Measurements from ENCODE around the gene DEAF1.
"Not testable (repeated sequence)": the region's sequence is repeated elsewhere in the genome, so short reads cannot be mapped to it uniquely, and the experiment has no call there.

Gene DEAF1

DNA sequence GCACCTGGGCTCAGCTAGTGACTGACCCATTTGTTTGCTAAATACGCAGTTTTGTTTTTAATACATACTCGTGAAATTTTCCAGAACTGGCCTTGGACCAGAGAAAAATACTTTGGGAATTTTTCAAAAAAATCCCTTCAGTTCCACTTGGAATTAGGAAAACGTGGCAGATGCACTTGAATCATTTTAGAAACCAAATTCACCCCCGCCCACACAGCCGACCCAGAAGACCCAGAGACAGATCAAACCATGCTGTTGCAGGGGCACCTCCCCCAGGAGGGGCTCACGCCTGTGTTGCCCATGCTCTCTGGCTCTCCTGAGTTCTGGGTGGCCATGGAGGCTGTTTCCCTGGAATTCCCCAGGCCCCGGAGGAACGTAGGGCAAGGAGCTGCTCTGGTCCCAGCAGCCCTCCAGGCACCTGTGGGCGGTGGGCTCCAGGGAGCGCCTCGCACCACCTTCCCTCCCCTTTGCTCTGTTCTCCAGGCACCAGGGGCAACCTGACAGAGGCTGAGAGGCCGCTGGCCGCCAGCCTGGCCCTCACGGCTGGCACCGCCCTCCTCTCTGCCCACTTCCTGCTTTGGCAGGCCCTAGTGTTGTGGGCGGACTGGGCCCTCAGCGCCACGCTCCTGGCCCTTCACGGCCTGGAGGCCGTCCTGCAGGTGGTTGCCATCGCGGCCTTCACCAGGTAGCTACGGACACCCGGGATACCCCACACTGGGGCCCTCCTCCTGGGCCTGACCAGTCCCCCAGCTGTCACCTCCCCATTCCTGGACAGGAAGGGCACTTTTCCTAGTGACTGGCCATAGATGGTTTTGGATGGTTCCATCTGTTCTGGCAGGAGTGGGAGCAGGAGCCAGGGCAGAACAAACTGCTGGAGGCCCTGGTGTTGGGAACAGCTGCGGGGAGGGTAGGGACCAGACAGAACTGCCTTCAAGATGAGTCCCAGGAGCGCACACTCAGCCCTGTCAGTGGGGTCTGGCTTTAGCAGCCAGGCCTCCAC lies 7.7 kb upstream of the DEAF1 start:
- in situ Hi-C loops (cut with HindIII; ENCODE audit: low sequenced_read_pairs) = no loop called here

DNA sequence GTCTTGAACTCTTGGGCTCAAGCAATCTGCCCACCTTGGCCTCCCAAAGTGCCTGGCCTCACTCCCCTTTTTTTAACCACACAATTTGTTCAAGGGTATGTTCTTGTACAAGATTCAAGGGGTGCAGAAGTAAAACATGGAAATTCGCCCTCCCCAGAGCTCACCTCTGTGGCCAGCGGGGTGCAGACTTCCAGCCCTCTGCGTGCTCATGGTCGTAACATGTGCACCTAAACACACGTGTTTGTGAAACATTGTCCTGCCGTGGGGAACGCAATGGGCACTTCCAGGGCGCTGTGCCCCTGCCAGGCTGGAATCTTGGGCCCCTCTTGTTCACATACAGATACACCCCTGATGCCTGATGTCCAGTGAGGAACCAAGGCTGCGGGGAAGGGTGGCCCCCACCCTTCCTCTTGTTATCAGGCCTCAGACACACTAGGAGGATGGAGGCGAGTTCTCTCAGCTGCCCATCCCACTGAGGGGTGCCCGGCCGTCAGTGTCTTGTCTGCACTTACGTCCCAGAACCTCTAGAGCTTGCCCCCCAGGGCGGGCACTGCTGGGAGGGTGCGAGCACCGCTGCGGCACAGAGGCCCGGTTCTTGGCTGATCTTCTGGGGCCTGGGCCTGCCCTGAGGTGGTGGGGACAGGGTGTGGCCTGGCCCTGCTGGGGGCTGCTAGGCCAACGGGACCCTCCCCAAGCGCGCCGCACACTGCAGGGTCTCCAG lies 6.9 kb upstream of the DEAF1 start:
- in situ Hi-C loops (cut with HindIII; ENCODE audit: low sequenced_read_pairs) = no loop called here

DNA sequence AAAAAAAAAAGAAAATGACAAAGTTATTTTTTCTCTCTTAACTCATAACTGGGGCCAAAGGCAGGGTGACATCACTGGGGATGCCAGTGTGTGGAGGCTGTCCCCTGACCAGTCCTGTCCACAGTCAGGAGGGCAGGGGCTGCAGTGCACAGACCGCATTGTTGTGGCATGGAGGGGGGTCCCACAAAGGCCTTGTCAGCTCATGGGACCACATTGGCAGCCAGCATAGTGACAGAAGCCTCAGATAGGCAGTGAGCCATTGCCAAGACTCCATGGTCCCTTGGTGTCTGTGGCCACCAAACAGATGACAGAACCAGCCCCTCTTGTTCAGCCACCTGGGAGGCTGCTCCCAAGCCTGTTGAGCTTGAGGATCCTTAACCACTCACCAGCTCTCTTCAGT lies 4.7 kb upstream of the DEAF1 start:
- in situ Hi-C loops (cut with HindIII; ENCODE audit: low sequenced_read_pairs) = no loop called here

DNA sequence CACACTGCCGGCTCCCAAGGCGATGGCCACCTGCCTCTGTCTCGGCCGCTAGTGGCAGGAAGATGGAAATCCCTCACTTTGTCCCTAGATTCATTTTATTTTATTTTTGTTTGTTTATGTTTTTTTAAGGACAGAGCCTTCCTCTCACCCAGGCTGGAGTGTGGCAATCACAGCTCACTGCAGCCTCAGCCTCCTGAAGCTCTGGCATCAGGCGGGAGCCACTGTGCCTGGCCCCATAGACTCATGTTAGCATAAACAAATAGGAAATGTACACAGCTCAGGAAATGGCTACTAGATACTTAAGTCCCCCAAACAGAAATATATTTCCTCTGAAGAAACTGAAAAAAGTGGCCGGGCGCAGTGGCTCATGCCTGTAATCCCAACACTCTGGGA lies 4.1 kb upstream of the DEAF1 start:
- in situ Hi-C loops (cut with HindIII; ENCODE audit: low sequenced_read_pairs) = no loop called here

DNA sequence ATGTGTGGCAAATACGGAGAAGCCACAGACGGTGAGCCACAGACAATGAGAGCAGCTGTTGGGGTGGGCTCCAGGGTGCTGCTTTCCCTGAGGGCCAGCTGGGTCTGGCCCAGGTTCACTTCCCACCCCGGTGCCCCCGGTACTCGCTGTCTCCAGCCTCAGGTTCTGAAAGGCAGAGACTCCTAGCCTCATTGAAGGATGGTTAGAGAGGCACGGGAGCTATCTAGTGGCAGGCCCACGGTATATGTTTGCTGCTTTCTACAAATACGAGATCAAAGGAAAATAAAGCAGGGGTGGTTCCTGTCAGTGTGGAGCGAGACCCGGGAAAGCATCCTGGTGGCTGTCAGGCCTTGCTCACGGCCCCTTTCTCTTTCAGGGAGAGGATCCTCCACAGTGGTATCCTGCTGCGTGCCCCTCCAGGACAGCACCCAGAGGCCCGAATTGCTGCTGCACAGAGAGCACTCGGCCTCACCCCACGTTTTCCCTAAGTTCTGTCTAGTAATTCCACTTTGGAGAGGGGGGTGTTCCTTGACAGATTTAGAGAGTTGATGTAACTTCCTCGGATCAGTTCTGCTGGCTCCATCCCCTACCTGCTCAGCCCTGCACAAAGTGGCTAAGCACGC lies 3.6 kb upstream of the DEAF1 start:
- in situ Hi-C loops (cut with HindIII; ENCODE audit: low sequenced_read_pairs) = no loop called here

DNA sequence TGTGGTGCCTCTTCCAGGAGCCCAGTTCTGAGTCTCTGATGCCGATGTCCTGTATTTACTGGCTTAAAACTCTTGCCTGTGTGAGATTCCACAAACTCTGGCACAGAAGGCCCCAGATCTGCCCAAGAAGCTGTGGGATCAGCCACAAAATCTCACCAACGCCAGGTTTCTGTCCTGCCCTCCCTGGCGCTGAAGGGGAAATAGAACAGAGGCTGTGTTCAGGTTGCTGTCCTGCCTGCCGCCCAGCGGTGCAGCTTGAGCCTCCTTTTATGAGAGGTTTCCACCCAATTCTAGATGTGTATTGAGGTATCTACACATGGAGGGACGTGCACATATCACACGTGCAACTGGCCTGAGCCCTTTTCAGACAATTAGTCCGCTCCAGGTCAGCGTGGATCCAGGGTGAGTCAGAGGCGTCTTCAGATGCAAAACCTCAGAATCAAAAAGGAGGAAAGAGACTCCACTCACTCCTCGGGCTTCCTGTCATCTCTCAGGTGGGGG lies 2.8 kb upstream of the DEAF1 start:
- in situ Hi-C loops (cut with HindIII; ENCODE audit: low sequenced_read_pairs) = no loop called here

DNA sequence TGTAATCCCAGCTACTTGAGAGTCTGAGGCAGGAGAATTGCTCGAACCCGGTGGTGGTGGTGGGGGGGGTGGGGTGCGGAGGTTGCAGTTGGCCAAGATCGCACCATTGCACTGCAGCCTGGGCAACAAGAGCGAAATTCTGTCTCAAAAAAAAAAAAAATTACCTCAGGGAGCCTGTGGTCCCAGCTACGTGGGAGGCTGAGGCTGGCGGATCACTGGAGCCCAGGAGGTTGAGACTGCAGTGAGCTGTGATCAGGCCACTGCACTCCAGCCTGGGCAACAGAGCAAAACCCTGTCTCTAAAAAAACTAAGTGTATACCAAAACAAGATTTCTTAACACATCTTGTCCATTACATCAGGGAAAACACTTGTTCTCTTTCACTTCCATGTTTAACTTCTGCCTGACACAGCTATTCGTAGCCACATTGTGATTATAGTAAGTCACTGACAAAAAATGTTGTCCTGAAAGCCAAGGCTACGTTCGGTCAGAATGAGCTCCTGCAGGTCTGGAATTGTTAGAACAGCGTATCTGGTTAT lies 2.0 kb upstream of the DEAF1 start:
- in situ Hi-C loops (cut with HindIII; ENCODE audit: low sequenced_read_pairs) = no loop called here

DNA sequence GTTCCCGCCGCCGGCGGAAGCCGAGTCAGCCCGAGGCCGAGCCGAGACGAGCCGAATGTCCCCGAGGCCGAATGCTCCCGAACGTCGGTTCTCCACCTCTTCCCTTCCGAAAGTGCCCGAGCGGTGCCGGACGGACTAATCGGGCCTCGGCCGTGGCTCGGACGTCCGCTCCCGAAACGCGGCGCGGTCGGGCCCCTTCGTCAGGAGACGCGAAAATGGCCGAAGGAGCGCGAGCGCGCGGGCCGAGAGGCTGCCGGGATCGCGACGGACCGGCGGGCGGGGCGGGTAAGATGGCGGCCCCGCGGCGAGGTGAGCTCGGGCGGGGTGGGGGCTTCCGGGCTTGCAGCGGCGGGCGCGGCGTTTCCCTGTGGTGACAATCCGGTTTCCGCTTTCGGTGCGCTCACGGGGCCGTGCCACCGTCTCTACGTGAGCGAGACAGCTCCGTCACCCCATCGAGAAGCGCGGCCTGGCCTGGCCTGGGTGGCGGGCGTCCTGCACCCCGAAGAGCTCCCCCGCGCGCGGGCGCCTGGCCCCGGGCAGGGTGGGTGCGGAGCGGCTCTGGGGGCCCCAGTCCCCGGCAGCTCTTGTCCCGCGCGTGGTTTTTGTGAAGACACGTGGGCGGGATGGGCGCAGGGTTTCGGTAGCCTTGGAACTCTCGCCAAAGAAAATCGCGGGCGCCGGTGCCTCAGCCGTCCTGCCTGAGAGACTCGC lies 671 bp upstream of the DEAF1 start, which contains the start of gene TMEM80:
Gene TMEM80, plus strand, starts transcription at position 279 of the 711 bp plus-strand sequence. Its CDS starts 12 bp downstream, at position 291.
- in situ Hi-C loops (cut with HindIII; ENCODE audit: low sequenced_read_pairs) = no loop called here

DNA sequence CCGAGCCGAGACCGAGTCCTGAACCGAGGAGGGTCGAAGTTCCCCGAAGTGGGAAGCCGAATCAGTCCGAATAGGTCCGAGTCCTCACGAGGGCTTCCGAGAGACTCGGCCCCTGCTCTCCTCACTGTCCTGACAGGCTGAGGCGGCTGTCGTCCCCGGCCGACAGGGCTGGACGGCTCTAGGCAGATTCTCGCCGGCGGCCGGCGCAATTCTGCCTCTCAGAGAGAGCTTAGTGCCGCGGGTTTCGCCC lies 191 bp upstream of the DEAF1 start:
- in situ Hi-C loops (cut with HindIII; ENCODE audit: low sequenced_read_pairs) = no loop called here

DNA sequence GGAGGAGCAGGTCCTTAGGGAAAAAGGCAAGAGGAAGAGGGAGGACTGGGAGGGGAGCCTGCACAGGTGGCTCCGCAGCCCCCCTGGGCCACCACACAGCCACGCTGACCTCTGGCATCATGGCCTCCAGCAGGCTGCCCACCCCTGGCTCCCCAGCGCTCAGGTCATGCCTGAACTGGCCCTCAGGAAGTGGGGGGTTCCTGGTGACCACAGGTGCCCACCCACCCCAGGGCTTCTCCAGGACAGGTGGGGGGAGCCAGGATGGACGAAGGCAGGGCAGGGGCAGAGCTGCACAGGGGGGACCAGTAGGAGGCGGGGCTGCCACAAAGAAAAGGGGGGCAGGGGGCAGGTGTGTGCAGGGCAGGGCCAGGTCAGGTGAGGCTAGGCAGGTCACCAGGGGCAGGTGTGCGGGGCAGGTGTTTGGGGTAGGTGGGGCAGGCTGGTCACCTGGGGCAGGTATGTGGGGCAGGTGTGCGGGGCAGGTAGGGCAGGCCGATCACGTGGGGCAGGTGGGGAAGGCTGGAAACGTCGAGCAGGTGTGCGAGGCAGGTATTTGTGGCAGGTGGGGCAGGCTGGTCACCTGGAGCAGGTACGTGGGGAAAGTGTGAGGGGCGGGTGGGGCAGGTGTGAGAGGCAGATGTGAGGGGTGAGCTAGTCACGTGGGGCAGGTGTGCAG lies 997 bp downstream of the DEAF1 start:
- in situ Hi-C loops (cut with HindIII; ENCODE audit: low sequenced_read_pairs) = no loop called here

DNA sequence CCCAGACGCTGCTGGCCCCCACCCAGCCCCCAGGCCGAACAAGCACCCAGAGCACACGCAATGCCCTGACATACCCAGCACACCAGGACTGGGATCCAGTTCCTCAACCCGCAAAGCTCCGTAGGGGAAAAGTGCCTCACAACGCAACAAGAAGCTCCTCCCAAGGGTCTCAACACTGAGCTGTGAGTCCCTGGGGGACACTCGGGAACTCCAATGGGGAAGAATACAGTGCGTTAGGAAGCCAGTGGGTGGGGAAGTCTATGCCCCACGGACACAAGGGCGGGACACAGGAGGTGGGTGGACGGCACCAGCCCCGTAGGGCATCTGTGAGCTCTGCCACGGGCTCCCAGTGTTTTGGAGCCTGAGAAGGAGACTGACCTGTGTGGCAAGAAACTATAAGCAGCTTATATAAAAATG lies 1.6 kb downstream of the DEAF1 start:
- in situ Hi-C loops (cut with HindIII; ENCODE audit: low sequenced_read_pairs) = no loop called here

DNA sequence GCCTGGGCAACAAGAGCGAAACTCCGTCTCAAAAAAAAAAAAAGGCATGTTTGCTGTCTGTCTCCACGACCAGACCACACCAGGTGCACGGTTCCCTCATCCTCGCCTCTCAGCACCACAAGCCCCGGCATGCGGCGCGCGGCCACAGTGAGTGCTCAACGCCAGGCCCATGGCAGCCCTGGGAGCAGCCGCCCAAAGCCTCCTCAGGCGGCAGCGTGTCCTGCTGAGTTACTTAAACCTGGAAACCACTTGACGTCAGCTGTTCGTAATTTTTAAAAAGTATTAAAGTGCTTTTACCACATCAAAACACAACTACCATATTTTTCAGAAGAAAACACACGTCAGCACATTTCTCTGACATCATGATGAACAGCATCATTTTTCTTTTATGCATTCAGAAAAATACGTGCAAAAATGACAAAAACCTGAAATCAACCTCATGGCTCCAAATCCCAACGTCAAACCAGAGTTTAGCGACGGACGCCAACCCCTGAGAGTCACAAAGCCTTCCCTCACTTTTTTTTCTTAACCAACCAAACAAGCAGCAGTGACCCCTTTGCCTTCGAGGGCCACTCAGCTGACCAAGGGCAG lies 2.1 kb downstream of the DEAF1 start:
- in situ Hi-C loops (cut with HindIII; ENCODE audit: low sequenced_read_pairs) = no loop called here

DNA sequence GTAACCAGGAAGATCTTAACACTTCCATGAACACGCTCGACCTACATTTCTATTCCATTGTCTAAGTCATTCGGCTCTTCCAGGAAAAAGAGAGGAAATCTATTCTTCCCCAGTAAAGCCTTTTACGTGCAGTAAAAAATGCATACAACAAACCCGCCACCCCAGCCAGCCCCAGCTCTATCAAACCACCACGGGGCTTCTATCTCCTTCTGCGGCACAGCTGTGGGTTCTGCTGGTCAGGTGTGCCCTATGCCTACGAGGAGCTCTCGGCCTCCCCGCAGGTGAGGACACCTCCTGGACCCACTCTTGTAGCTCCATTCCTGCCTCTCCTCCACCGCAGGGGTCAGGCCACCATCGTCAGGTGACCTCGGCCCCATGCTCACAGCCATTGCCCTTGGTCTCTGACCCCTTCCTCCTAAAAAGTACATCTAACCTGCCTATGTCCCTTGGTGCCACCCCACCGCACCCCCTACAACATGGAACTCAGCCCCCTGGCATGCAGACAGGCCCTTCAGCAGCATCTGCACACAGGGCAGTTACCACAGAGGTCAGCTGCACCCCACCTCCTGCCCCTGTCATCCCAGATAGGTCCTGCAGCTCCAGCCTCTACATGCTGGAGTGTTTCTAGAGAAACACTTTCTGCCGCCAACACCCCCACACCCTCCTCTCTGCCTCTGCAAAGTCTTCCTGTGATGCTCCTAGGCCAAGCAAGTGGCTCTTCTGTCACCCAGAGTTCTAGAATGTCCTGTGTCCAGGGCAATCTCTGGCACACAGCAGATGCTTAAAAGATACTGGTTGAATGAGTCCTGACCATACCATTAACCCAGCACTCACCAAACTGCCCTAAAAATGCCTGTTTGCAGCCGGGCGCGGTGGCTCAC lies 3.1 kb downstream of the DEAF1 start:
- in situ Hi-C loops (cut with HindIII; ENCODE audit: low sequenced_read_pairs) = no loop called here

DNA sequence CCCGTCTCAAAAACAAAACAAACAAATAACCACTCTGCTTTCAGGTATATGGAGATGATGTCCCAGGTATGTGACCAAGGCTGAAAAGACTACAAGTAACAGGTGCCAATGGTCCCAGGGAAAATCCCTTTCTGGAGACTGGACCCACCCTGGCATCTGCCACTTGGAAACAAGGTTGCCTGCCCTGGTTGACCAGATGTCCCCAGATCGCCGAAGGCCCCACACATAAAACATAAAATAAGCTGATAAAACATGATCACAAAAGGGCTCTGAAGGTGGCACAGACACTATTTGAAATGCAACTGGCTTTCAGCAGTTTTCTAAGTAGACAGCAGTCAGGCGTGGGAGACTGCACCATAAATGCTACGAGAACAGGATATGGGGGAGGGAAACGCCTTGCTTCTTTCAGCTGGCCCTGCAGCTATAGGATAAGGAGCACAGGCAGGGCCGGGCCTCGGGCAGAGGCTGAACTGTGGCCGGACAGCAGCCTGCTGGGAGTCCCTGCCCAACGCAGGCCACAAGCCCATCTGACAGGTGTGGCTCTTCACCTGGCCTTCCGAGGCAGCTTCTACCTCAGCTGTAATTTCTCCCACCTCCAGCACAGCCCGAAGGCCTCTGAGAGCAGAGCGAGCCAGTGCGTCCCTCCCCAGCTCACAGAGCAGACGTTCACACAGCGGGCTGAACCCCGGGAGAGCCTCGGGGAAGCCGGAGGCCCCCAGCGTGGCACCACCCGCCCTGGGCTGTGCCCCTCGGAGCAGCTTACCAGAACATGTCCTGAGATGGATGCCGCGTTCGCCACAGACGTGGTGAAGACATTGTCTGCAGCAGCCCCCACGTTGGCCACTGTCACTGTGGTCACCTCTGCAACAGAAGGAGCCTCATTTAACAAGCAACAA lies 4.0 kb downstream of the DEAF1 start:
- in situ Hi-C loops (cut with HindIII; ENCODE audit: low sequenced_read_pairs) = no loop called here

DNA sequence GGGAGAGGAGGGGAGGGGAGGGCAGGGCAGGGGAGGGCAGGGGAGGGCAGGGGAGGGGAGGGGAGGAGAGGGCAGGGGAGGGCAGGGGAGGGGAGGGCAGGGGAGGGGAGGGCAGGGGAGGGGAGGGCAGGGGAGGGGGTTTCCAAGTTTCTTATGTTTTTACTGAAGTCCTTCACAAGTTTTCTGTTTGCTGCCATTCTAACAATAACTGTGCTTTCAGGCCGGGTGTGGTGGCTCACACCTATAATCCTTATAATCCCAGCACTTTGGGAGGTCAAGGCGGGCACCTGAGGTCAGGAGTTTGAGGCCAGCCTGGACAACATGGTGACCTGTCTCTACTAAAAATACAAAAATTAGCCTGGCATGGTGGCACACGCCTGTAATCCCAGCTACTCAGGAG lies 4.8 kb downstream of the DEAF1 start:
- in situ Hi-C loops (cut with HindIII; ENCODE audit: low sequenced_read_pairs) = not testable (repeated sequence)

DNA sequence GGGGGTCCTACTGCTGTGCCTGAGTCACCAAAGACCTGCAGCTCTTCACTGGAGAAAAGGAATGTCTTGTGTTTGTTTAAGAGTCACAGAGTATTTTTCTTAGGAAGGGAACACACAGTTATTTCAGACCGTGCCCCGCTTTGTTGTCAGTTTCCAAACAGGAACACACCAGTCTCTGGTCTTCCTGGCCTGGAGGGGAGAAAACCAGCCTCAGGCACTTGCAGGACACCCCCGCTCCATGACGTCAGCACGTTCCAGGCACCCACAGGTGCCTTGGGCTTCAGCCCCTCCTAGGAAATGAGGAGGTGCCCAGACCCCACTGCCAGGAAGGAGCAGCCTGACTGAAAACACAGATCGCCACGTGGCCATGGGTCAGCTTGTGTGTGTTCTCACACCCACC lies 5.4 kb downstream of the DEAF1 start:
- in situ Hi-C loops (cut with HindIII; ENCODE audit: low sequenced_read_pairs) = no loop called here

DNA sequence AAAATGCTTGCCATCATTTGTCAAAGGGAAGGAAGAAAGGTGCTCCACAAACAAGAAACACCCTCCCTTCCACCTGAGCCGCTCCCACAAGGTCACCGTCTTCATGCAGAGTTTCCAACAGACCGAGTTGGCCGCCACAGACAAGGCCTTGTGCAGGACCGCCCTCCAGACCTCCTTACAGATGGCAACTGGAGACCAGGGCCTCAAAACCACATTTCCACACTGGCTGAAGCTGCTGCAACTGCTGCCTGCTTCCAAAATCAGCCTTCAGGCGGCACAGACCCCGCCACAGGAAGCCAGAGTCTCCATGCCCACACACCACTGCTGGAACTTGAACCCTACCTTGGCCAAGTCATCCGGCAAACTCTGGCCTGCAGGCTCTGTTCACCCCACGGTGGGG lies 6.3 kb downstream of the DEAF1 start:
- in situ Hi-C loops (cut with HindIII; ENCODE audit: low sequenced_read_pairs) = no loop called here

DNA sequence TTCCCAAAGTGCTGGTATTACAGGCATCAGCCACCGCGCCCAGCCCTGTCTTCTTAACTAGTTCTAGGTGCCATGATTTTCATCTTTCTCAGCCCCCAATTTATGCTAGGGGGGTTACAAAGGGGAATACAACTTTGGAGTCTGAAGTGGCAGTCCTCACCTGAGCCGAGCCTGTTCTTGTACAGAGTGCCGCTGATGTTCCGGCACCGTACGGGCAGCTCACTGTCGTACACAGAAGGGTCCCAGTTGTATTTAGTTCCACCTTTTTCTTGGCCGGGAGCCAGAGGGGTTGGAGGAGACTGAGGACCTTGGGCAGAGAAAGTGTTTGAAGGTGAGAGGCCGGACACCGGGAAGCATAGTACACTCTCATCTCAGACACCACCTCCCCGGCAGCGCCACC lies 7.3 kb downstream of the DEAF1 start:
- in situ Hi-C loops (cut with HindIII; ENCODE audit: low sequenced_read_pairs) = no loop called here
